DOHH2 (cell line): ENCODE measurements around the gene TIE1.

Source experiments
- CTCF ChIP-seq: fragments of 200-600 bp; sonication (generic); IDR thresholded peaks from one replicate; pipeline ENCODE4 v1.5.1; 2014; ENCODE audit warnings: antibody characterized with exemption, mild to moderate bottlenecking, low read depth, low read length; ENCODE audit not compliant: poor library complexity, severe bottlenecking
- EZH2phosphoT487 ChIP-seq: fragments of 200-600 bp; sonication (generic); IDR thresholded peaks from 2 replicates; pipeline ENCODE4 v1.6.1; 2017; ENCODE audit warnings: borderline replicate concordance, mild to moderate bottlenecking, antibody characterized with exemption, low read length, moderate library complexity, mixed read lengths

GRCh38 chr1:43345120-43345519, 44.3 kb downstream of the TIE1 start:
- TF ChIP-seq CTCF (no peak), EZH2phosphoT487 (no peak)
